ENCODE data around the gene NNMT. TPM values are rescaled to one million over a fixed set of nuclear protein-coding genes. Genes with fewer than 3 reads are reported as not detected.

NNMT gene
- total and polyA plus RNA-seq, 3 experiments from 2014 or later, result not detected

GRCh38 chr11:114298710-114299109 lies 2.5 kb downstream of the NNMT start:
- H3K9me3 Mint-ChIP-seq, result peaks cover 4 to 13% (median 7%) of the 10 kb centered on the region in 5 donors
- H3K27me3 Mint-ChIP-seq, result peaks cover 8 to 42% of the 10 kb centered on the region in 2 donors
- Histone ChIP-seq H3K27me3 (ENCODE audit: insufficient read depth, low read length, poor library complexity, severe bottlenecking) (no peaks in the 10 kb centered on the region), H3K36me3 (ENCODE audit: insufficient read depth, low read length) (no peaks in the 10 kb centered on the region), H3K27ac (ENCODE audit: low read depth, low read length) (no peak overlapping the region), H3K4me3 (ENCODE audit: low read length) (no peak overlapping the region), H3K9me3 (ENCODE audit: low read length) (no peaks in the 10 kb centered on the region), H3K4me1 (ENCODE audit: insufficient read depth, low read length) (no peaks in the 10 kb centered on the region)
- H3K4me3 Mint-ChIP-seq, result no peak overlapping the region
- no peak overlapping the region for H3K27ac Mint-ChIP-seq
- CTCF ChIA-PET, result no interaction called here
- POLR2A ChIA-PET, result no interaction called here
- no peak for DNase-seq
- H3K36me3 Mint-ChIP-seq, result peaks cover 0 to 4% (median 1%) of the 10 kb centered on the region in 3 donors
- no peaks in the 10 kb centered on the region for H3K4me1 Mint-ChIP-seq

- no peaks in the 10 kb centered on the region for H3K36me3 ChIP-seq (ENCODE audit: insufficient read depth, low read length)
- Mint-ChIP-seq H3K4me3 (no peak overlapping the region), H3K36me3 (peaks cover 0 to 4% (median 1%) of the 10 kb centered on the region in 3 donors), H3K9me3 (peaks cover 4 to 13% (median 8%) of the 10 kb centered on the region in 5 donors), H3K27me3 (peaks cover 7 to 44% of the 10 kb centered on the region in 2 donors), H3K27ac (no peak overlapping the region), H3K4me1 (no peaks in the 10 kb centered on the region)
- no peaks in the 10 kb centered on the region for H3K27me3 ChIP-seq (ENCODE audit: insufficient read depth, low read length, poor library complexity, severe bottlenecking)
- no peak overlapping the region for H3K4me3 ChIP-seq (ENCODE audit: low read length)
- H3K27ac ChIP-seq (ENCODE audit: low read depth, low read length), result no peak overlapping the region
- CTCF ChIA-PET, result no interaction called here
- DNase-seq, result no peak
- H3K9me3 ChIP-seq (ENCODE audit: low read length), result no peaks in the 10 kb centered on the region
- POLR2A ChIA-PET, result no interaction called here
- no peaks in the 10 kb centered on the region for H3K4me1 ChIP-seq (ENCODE audit: insufficient read depth, low read length)
Observed at GRCh38 chr11:114301088-114301487, 4.9 kb downstream of the NNMT start.

DNA sequence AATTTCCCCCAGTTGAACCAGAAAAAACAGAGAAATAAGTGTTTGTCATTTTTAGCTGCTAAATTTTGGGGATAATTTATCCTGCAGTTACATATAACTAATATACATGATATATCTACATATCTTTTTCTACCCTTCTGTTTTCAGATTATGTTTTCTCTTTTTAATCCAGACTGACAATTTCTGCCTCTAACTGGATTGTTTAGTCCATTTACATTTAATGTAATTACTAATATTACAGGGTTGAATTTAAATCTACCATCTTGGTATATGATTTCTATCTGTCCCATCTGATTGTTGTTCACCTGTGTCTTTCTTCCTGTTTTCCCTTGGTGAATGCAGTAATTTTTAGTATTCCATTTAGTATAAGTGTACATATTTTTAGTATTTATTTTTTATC lies 5.7 kb downstream of the NNMT start:
- H3K36me3 ChIP-seq (ENCODE audit: insufficient read depth, low read length), result no peaks in the 10 kb centered on the region
- no peaks in the 10 kb centered on the region for H3K4me1 Mint-ChIP-seq
- H3K27ac Mint-ChIP-seq, result no peak overlapping the region
- H3K27me3 Mint-ChIP-seq, result peaks cover 7 to 48% of the 10 kb centered on the region in 2 donors
- H3K36me3 Mint-ChIP-seq, result peaks cover 0 to 4% (median 1%) of the 10 kb centered on the region in 3 donors
- no peak for DNase-seq
- no peaks in the 10 kb centered on the region for H3K4me1 ChIP-seq (ENCODE audit: insufficient read depth, low read length)
- H3K27ac ChIP-seq (ENCODE audit: low read depth, low read length), result no peak overlapping the region
- CTCF ChIA-PET, result no interaction called here
- POLR2A ChIA-PET, result no interaction called here
- no peaks in the 10 kb centered on the region for H3K9me3 ChIP-seq (ENCODE audit: low read length)
- H3K9me3 Mint-ChIP-seq, result peaks cover 4 to 15% (median 8%) of the 10 kb centered on the region in 5 donors
- H3K27me3 ChIP-seq (ENCODE audit: insufficient read depth, low read length, poor library complexity, severe bottlenecking), result no peaks in the 10 kb centered on the region
- H3K4me3 ChIP-seq (ENCODE audit: low read length), result no peak overlapping the region
- no peak overlapping the region for H3K4me3 Mint-ChIP-seq

DNA sequence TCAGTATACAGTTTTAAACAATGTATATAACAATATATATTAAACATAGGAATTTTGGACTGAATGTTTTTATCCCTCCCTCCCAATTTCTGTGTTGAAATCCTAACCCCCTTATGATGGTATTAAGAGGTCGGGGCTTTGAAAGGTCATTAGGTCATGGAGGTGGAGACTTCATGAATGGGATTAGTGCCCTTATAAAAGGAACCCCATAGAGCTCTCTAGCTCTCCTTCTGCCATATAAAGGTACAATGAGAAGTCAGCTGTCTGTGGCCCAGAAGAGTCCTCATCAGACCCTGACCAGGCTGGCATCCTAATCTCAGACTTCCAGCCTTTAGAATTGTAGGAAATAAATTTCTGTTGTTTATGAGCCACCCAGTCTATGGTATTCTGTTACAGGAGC lies 6.5 kb downstream of the NNMT start:
- peaks cover 4 to 15% (median 8%) of the 10 kb centered on the region in 5 donors for H3K9me3 Mint-ChIP-seq
- no peak overlapping the region for H3K4me3 ChIP-seq (ENCODE audit: low read length)

DNA sequence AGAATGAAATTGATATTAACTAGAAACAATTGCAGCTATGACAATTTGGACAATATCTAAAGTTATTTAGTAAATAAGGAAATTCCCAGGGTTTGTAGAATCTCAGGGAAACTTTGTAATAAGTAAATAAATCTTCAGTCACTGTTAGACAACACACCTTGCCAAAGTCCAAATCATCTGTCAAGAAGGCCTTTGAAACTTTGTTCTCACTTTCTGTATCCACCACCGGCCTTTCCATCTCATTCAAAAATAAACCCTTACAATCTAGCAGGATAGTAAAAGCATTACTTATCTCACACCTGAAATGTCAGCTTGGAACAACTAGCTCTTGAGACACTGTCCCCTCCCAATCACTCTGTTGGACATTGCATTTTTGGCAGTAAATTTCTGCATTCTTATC lies 7.9 kb downstream of the NNMT start:
- H3K36me3 ChIP-seq (ENCODE audit: insufficient read depth, low read length), result no peaks in the 10 kb centered on the region
- no peak overlapping the region for H3K4me3 Mint-ChIP-seq
- H3K27ac Mint-ChIP-seq, result no peak overlapping the region
- peaks cover 4 to 15% (median 8%) of the 10 kb centered on the region in 5 donors for H3K9me3 Mint-ChIP-seq
- no peaks in the 10 kb centered on the region for H3K9me3 ChIP-seq (ENCODE audit: low read length)
- no peaks in the 10 kb centered on the region for H3K27me3 ChIP-seq (ENCODE audit: insufficient read depth, low read length, poor library complexity, severe bottlenecking)
- peaks cover 9 to 66% of the 10 kb centered on the region in 2 donors for H3K27me3 Mint-ChIP-seq
- peaks cover 0 to 1% (median 0%) of the 10 kb centered on the region in 3 donors for H3K36me3 Mint-ChIP-seq
- CTCF ChIA-PET, result interaction anchor here (1.4 kb wide), 1 partner anchor 408 kb away, joined by 3 read pairs; no protein-coding TSS in a partner anchor
- H3K4me1 Mint-ChIP-seq, result no peaks in the 10 kb centered on the region
- no peak for DNase-seq
- H3K4me1 ChIP-seq (ENCODE audit: insufficient read depth, low read length), result no peaks in the 10 kb centered on the region
- H3K4me3 ChIP-seq (ENCODE audit: low read length), result no peak overlapping the region
- POLR2A ChIA-PET, result no interaction called here
- no peak overlapping the region for H3K27ac ChIP-seq (ENCODE audit: low read depth, low read length)

More for the DNA sequence above, 6.5 kb downstream of the NNMT start:
- Mint-ChIP-seq H3K27ac (no peak overlapping the region), H3K27me3 (peaks cover 9 to 56% of the 10 kb centered on the region in 2 donors), H3K4me3 (no peak overlapping the region), H3K4me1 (no peaks in the 10 kb centered on the region), H3K36me3 (peaks cover 0 to 4% (median 1%) of the 10 kb centered on the region in 3 donors)
- Histone ChIP-seq H3K36me3 (ENCODE audit: insufficient read depth, low read length) (no peaks in the 10 kb centered on the region), H3K9me3 (ENCODE audit: low read length) (no peaks in the 10 kb centered on the region), H3K27ac (ENCODE audit: low read depth, low read length) (no peak overlapping the region), H3K27me3 (ENCODE audit: insufficient read depth, low read length, poor library complexity, severe bottlenecking) (no peaks in the 10 kb centered on the region), H3K4me1 (ENCODE audit: insufficient read depth, low read length) (no peaks in the 10 kb centered on the region)
- CTCF ChIA-PET, result no interaction called here
- no peak for DNase-seq
- POLR2A ChIA-PET, result no interaction called here

- no peaks in the 10 kb centered on the region for H3K9me3 ChIP-seq (ENCODE audit: low read length)
- H3K27me3 Mint-ChIP-seq, result peaks cover 13 to 68% of the 10 kb centered on the region in 2 donors
- H3K9me3 Mint-ChIP-seq, result peaks cover 0 to 15% (median 4%) of the 10 kb centered on the region in 5 donors
- H3K4me1 ChIP-seq (ENCODE audit: insufficient read depth, low read length), result no peaks in the 10 kb centered on the region
- ChIA-PET POLR2A (interaction anchor here (0.6 kb wide), 1 partner anchor 445 kb away, joined by 3 read pairs; no protein-coding TSS in a partner anchor), CTCF (interaction anchor here (1.4 kb wide), 1 partner anchor 409 kb away, joined by 3 read pairs; no protein-coding TSS in a partner anchor)
- H3K27ac Mint-ChIP-seq, result no peak overlapping the region
- H3K36me3 ChIP-seq (ENCODE audit: insufficient read depth, low read length), result no peaks in the 10 kb centered on the region
- no peaks in the 10 kb centered on the region for H3K4me1 Mint-ChIP-seq
- no peak for DNase-seq
- H3K4me3 Mint-ChIP-seq, result no peak overlapping the region
- H3K27ac ChIP-seq (ENCODE audit: low read depth, low read length), result no peak overlapping the region
- no peaks in the 10 kb centered on the region for H3K27me3 ChIP-seq (ENCODE audit: insufficient read depth, low read length, poor library complexity, severe bottlenecking)
- no peaks in the 10 kb centered on the region for H3K36me3 Mint-ChIP-seq
- H3K4me3 ChIP-seq (ENCODE audit: low read length), result no peak overlapping the region
Observed at GRCh38 chr11:114304969-114305368, 8.8 kb downstream of the NNMT start.

- H3K4me3 Mint-ChIP-seq, result no peak overlapping the region
- CTCF ChIA-PET, result interaction anchor here (0.8 kb wide), 1 partner anchor 272 kb away, joined by 3 read pairs; no protein-coding TSS in a partner anchor
- no peaks in the 10 kb centered on the region for H3K36me3 Mint-ChIP-seq
Observed at GRCh38 chr11:114307524-114308203, 11.5 kb downstream of the NNMT start.

GRCh38 chr11:114308689-114309089 lies 12.5 kb downstream of the NNMT start:
- ChIA-PET POLR2A (no interaction called here), CTCF (no interaction called here)

More at GRCh38 chr11:114307524-114308203, 11.5 kb downstream of the NNMT start:
- H3K27ac ChIP-seq (ENCODE audit: low read depth, low read length), result no peak overlapping the region
- no peak for DNase-seq
- no peaks in the 10 kb centered on the region for H3K4me1 Mint-ChIP-seq
- H3K36me3 ChIP-seq (ENCODE audit: insufficient read depth, low read length), result no peaks in the 10 kb centered on the region
- peaks cover 28 to 71% of the 10 kb centered on the region in 2 donors for H3K27me3 Mint-ChIP-seq
- no peaks in the 10 kb centered on the region for H3K27me3 ChIP-seq (ENCODE audit: insufficient read depth, low read length, poor library complexity, severe bottlenecking)
- H3K9me3 Mint-ChIP-seq, result peaks cover 0 to 8% (median 0%) of the 10 kb centered on the region in 5 donors
- no peaks in the 10 kb centered on the region for H3K4me1 ChIP-seq (ENCODE audit: insufficient read depth, low read length)
- no peak overlapping the region for H3K4me3 ChIP-seq (ENCODE audit: low read length)
- no peak overlapping the region for H3K27ac Mint-ChIP-seq
- POLR2A ChIA-PET, result no interaction called here
- H3K9me3 ChIP-seq (ENCODE audit: low read length), result no peaks in the 10 kb centered on the region

More at GRCh38 chr11:114308689-114309089, 12.5 kb downstream of the NNMT start:
- H3K9me3 ChIP-seq (ENCODE audit: low read length), result no peaks in the 10 kb centered on the region
- Mint-ChIP-seq H3K27ac (no peak overlapping the region), H3K36me3 (no peaks in the 10 kb centered on the region), H3K4me1 (no peaks in the 10 kb centered on the region), H3K27me3 (peaks cover 30 to 72% of the 10 kb centered on the region in 2 donors), H3K4me3 (no peak overlapping the region), H3K9me3 (peaks cover 0 to 8% (median 0%) of the 10 kb centered on the region in 5 donors)
- H3K36me3 ChIP-seq (ENCODE audit: insufficient read depth, low read length), result no peaks in the 10 kb centered on the region
- H3K27ac ChIP-seq (ENCODE audit: low read depth, low read length), result no peak overlapping the region
- H3K4me1 ChIP-seq (ENCODE audit: insufficient read depth, low read length), result no peaks in the 10 kb centered on the region
- no peak overlapping the region for H3K4me3 ChIP-seq (ENCODE audit: low read length)
- H3K27me3 ChIP-seq (ENCODE audit: insufficient read depth, low read length, poor library complexity, severe bottlenecking), result no peaks in the 10 kb centered on the region
- DNase-seq, result no peak

Data from CD8-positive, alpha-beta memory T cell (primary cell).